Karpas-422 (cell line): Measurements from ENCODE around the gene NMRK1. TPM values are rescaled to one million over a fixed set of nuclear protein-coding genes. Genes with fewer than 3 reads are reported as not detected.

Experiments used
- DNase-seq: peaks from one replicate; pipeline ENCODE4 v3.0.0-alpha.2; 2015
- H2AFZ ChIP-seq: fragments of 200-600 bp; sonication (generic); 2 replicates; pipeline ENCODE4 v1.6.1; 2014; ENCODE audit warnings: antibody characterized with exemption, low read length, mixed read lengths
- H3K27ac ChIP-seq: fragments of 200-600 bp; sonication (generic); 2 replicates; pipeline ENCODE4 v1.5.1; 2014; ENCODE audit warnings: mild to moderate bottlenecking, low read length, moderate library complexity
- H3K27me3 ChIP-seq: fragments of 200-600 bp; sonication (generic); 2 replicates; pipeline ENCODE4 v1.6.1; 2014; ENCODE audit warnings: low read length, mixed read lengths
- H3K36me3 ChIP-seq: fragments of 200-600 bp; sonication (generic); 2 replicates; pipeline ENCODE4 v1.6.1; 2014; ENCODE audit warnings: low read length, mixed read lengths; ENCODE audit not compliant: insufficient read depth
- H3K4me1 ChIP-seq: fragments of 200-600 bp; sonication (generic); 2 replicates; pipeline ENCODE4 v1.6.1; 2014; ENCODE audit warnings: mild to moderate bottlenecking, low read length, mixed read lengths
- H3K4me2 ChIP-seq: fragments of 200-600 bp; sonication (generic); 2 replicates; pipeline ENCODE4 v1.6.1; 2014; ENCODE audit warnings: low read length, low read depth, mild to moderate bottlenecking; ENCODE audit not compliant: poor library complexity, severe bottlenecking
- H3K4me3 ChIP-seq: fragments of 200-600 bp; sonication (generic); 2 replicates; pipeline ENCODE4 v1.5.1; 2014; ENCODE audit warnings: mild to moderate bottlenecking, antibody characterized with exemption, low read length, mixed read lengths
- H3K79me2 ChIP-seq: fragments of 200-600 bp; sonication (generic); 2 replicates; pipeline ENCODE4 v1.6.1; 2014; ENCODE audit warnings: mild to moderate bottlenecking, low read length, mixed read lengths
- H3K9ac ChIP-seq: fragments of 200-600 bp; sonication (generic); 2 replicates; pipeline ENCODE4 v1.6.0; 2014; ENCODE audit warnings: low read length
- H3K9me2 ChIP-seq: fragments of 200-600 bp; sonication (generic), shearing (Covaris generic); replicated peaks from 2 replicates; pipeline ENCODE4 v1.6.0; 2014; ENCODE audit warnings: mild to moderate bottlenecking, low read length, moderate library complexity; ENCODE audit not compliant: insufficient read depth
- H3K9me3 ChIP-seq: fragments of 300-700, 200-600 bp; sonication (generic); 2 replicates; pipeline ENCODE4 v1.6.1; 2014; ENCODE audit warnings: low read length, mixed read lengths
- H4K20me1 ChIP-seq: fragments of 200-600 bp; sonication (generic); 2 replicates; pipeline ENCODE4 v1.6.1; 2014; ENCODE audit warnings: mild to moderate bottlenecking, antibody characterized with exemption, low read length, low read depth; ENCODE audit not compliant: insufficient read depth
- total RNA-seq: library from RNA; depleted of rRNA; stranded (reverse); fragments of >200 nt; shearing (Covaris generic); gene quantifications from 2 replicates; pipeline ENCODE4 v1.2.3, GENCODE V29; 2014; ENCODE audit warnings: low replicate concordance

Gene NMRK1
- total RNA-seq, 1 experiment from 2014 or later: 14.3 TPM

GRCh38 chr9:75108571-75108970 is 20.6 kb upstream of the NMRK1 start:
- no peak for DNase-seq
- H3K4me2 ChIP-seq: no peak overlapping the region
- H4K20me1 ChIP-seq: no peaks in the 10 kb centered on the region
- no peak overlapping the region for H3K9ac ChIP-seq
- no peaks in the 10 kb centered on the region for H3K9me2 ChIP-seq
- H3K9me3 ChIP-seq: no peaks in the 10 kb centered on the region
- H3K4me3 ChIP-seq: no peak overlapping the region
- no peaks in the 10 kb centered on the region for H3K4me1 ChIP-seq
- H3K79me2 ChIP-seq: peaks cover 90% of the 10 kb centered on the region
- no peak overlapping the region for H2AFZ ChIP-seq
- H3K27me3 ChIP-seq: no peaks in the 10 kb centered on the region
- no peak overlapping the region for H3K27ac ChIP-seq
- no peaks in the 10 kb centered on the region for H3K36me3 ChIP-seq

- Histone ChIP-seq H3K36me3 (no peaks in the 10 kb centered on the region), H2AFZ (no peak overlapping the region), H3K9me2 (no peaks in the 10 kb centered on the region), H4K20me1 (no peaks in the 10 kb centered on the region), H3K9me3 (no peaks in the 10 kb centered on the region), H3K4me1 (no peaks in the 10 kb centered on the region), H3K4me2 (no peak overlapping the region), H3K4me3 (no peak overlapping the region), H3K27ac (no peak overlapping the region), H3K79me2 (peaks cover 89% of the 10 kb centered on the region), H3K9ac (no peak overlapping the region), H3K27me3 (no peaks in the 10 kb centered on the region)
- DNase-seq: no peak
These were observed 18.9 kb upstream of the NMRK1 start for GRCh38 chr9:75106857-75107256.

- H2AFZ ChIP-seq: no peak overlapping the region
- H3K79me2 ChIP-seq: peaks cover 90% of the 10 kb centered on the region
- H3K9ac ChIP-seq: no peak overlapping the region
- H3K4me3 ChIP-seq: no peak overlapping the region
- H3K9me3 ChIP-seq: no peaks in the 10 kb centered on the region
- no peak for DNase-seq
- H3K27ac ChIP-seq: no peak overlapping the region
- no peaks in the 10 kb centered on the region for H3K27me3 ChIP-seq
- H4K20me1 ChIP-seq: no peaks in the 10 kb centered on the region
- H3K9me2 ChIP-seq: no peaks in the 10 kb centered on the region
- H3K4me2 ChIP-seq: no peak overlapping the region
- H3K4me1 ChIP-seq: no peaks in the 10 kb centered on the region
- H3K36me3 ChIP-seq: no peaks in the 10 kb centered on the region
These were observed 17.9 kb upstream of the NMRK1 start for GRCh38 chr9:75105841-75106240.

GRCh38 chr9:75105019-75105540 is 17.1 kb upstream of the NMRK1 start:
- Histone ChIP-seq H3K4me2 (no peak overlapping the region), H4K20me1 (no peaks in the 10 kb centered on the region), H3K4me1 (no peaks in the 10 kb centered on the region), H3K36me3 (no peaks in the 10 kb centered on the region), H3K79me2 (peaks cover 90% of the 10 kb centered on the region), H3K9me3 (no peaks in the 10 kb centered on the region), H3K27me3 (no peaks in the 10 kb centered on the region), H3K4me3 (no peak overlapping the region), H3K27ac (no peak overlapping the region), H3K9ac (no peak overlapping the region), H3K9me2 (no peaks in the 10 kb centered on the region), H2AFZ (no peak overlapping the region)
- DNase-seq: no peak

GRCh38 chr9:75104607-75105006 is 16.7 kb upstream of the NMRK1 start:
- Histone ChIP-seq H3K36me3 (no peaks in the 10 kb centered on the region), H3K9me3 (no peaks in the 10 kb centered on the region), H3K79me2 (peaks cover 90% of the 10 kb centered on the region), H3K27ac (no peak overlapping the region), H3K9ac (no peak overlapping the region), H3K4me3 (no peak overlapping the region), H4K20me1 (no peaks in the 10 kb centered on the region), H3K27me3 (no peaks in the 10 kb centered on the region), H3K9me2 (no peaks in the 10 kb centered on the region), H3K4me2 (no peak overlapping the region), H2AFZ (no peak overlapping the region), H3K4me1 (no peaks in the 10 kb centered on the region)
- no peak for DNase-seq

- no peaks in the 10 kb centered on the region for H3K9me2 ChIP-seq
- no peak for DNase-seq
- H3K4me1 ChIP-seq: no peaks in the 10 kb centered on the region
- H3K27ac ChIP-seq: no peak overlapping the region
- peaks cover 92% of the 10 kb centered on the region for H3K79me2 ChIP-seq
- H3K4me2 ChIP-seq: no peak overlapping the region
- H3K36me3 ChIP-seq: no peaks in the 10 kb centered on the region
- no peak overlapping the region for H3K4me3 ChIP-seq
- H2AFZ ChIP-seq: no peak overlapping the region
- no peaks in the 10 kb centered on the region for H3K27me3 ChIP-seq
- H3K9ac ChIP-seq: no peak overlapping the region
- no peaks in the 10 kb centered on the region for H4K20me1 ChIP-seq
- no peaks in the 10 kb centered on the region for H3K9me3 ChIP-seq
These were observed 14.3 kb upstream of the NMRK1 start for GRCh38 chr9:75102177-75102790.

GRCh38 chr9:75101004-75101588 is 13.1 kb upstream of the NMRK1 start:
- H3K9me3 ChIP-seq: no peaks in the 10 kb centered on the region
- no peaks in the 10 kb centered on the region for H3K9me2 ChIP-seq
- H3K4me3 ChIP-seq: no peak overlapping the region
- H2AFZ ChIP-seq: no peak overlapping the region
- H3K9ac ChIP-seq: no peak overlapping the region
- no peaks in the 10 kb centered on the region for H3K27me3 ChIP-seq
- no peak overlapping the region for H3K4me2 ChIP-seq
- peaks cover 96% of the 10 kb centered on the region for H3K79me2 ChIP-seq
- DNase-seq: no peak
- H3K36me3 ChIP-seq: no peaks in the 10 kb centered on the region
- H4K20me1 ChIP-seq: no peaks in the 10 kb centered on the region
- no peak overlapping the region for H3K27ac ChIP-seq
- H3K4me1 ChIP-seq: no peaks in the 10 kb centered on the region

GRCh38 chr9:75096796-75097195 is 8.8 kb upstream of the NMRK1 start:
- H2AFZ ChIP-seq: no peak overlapping the region
- no peak for DNase-seq
- H3K4me3 ChIP-seq: no peak overlapping the region
- no peak overlapping the region for H3K4me2 ChIP-seq
- H3K9me2 ChIP-seq: no peaks in the 10 kb centered on the region
- no peaks in the 10 kb centered on the region for H3K36me3 ChIP-seq
- H3K27me3 ChIP-seq: no peaks in the 10 kb centered on the region
- H3K9me3 ChIP-seq: no peaks in the 10 kb centered on the region
- peaks cover 15% of the 10 kb centered on the region for H3K4me1 ChIP-seq
- H3K79me2 ChIP-seq: peaks cover 94% of the 10 kb centered on the region
- H4K20me1 ChIP-seq: no peaks in the 10 kb centered on the region
- H3K27ac ChIP-seq: no peak overlapping the region
- no peak overlapping the region for H3K9ac ChIP-seq
